HG02571 (cell line): Measurements from ENCODE around the gene RNGTT.

Experiments
- ATAC-seq: cut with Tn5 transposase; IDR thresholded peaks from one replicate; pipeline ENCODE4 v1.9.1; 2021; ENCODE audit warnings: mild to moderate bottlenecking, moderate library complexity; ENCODE audit not compliant: unreplicated experiment

The RNGTT gene

DNA sequence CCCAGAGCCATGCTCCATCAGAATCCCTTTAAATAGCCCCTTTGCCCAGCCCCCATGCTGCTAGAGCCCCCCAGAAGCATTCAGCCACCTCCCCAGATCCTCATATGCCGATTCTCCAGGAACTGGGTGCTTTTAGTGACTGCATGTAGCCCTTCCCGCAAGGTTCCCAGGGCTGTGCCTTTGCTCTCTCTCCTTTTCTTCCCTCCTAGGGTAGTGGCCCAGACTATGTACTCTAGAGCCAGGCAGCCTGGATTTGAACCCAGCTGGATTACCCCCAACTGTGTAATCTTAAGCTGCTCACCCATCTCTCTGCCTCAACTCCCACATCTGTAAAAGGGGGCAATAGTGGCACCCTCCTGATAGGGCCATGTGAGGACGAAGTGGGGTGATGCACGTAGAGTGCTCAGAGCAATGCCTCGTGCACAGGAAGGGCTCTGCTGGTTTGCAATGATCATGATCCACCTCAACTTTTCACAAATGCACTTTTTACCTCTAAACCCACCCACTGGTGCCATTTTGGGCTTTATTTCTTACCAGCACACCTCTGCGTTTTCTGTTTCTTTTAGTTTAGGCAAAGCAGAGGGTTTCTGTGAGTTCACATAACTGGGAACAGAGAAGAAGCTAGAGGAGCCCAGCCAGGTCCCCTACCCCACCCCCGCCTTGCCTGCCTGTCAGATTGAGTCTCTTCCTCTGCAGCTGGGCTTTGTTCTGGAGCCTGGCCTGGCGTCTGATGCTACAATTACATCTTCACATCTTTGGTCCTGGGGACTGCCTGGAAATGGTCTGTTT is 396.5 kb downstream of the RNGTT start:
- peak; percentile 70 for ATAC-seq

DNA sequence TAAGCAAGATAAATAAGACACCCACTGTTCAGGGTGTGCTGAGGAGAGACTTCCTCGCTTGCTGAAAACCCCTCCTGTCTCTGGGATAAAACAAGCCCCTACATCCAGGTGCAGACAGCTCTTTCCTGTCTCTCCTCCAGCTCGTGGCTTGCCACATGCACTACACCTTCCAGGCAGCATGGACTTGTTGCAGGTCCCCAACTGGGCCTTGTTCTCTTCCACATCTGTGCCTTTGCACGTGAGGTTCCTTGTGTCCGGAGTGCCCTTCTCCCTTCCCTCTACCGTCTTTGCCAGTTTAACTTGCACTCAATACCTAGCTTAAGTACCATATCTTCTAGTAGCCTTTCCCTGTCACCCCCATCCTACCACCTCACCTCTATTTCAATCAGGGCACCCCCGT is 397.6 kb downstream of the RNGTT start:
- no peak for ATAC-seq

GRCh38 chr6:88565409-88565811 is 398.0 kb downstream of the RNGTT start:
- no peak for ATAC-seq

DNA sequence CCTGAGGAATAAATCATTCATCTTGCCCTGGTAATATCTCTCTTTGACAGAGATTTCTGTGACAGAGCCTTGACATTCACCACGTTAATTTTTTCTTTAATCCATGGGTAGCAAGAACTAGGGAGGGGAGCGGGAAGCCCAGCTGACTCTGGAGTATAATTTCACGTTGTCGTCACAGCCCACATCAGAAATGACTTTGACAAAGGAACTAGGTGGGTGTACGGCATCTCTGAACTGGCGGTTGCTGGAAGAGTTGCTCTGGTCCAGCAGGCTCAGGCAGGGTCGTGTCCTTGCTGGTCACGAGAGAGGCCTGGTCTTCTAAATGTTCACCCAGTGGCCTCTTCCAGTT is 400.2 kb downstream of the RNGTT start:
- ATAC-seq: no peak

DNA sequence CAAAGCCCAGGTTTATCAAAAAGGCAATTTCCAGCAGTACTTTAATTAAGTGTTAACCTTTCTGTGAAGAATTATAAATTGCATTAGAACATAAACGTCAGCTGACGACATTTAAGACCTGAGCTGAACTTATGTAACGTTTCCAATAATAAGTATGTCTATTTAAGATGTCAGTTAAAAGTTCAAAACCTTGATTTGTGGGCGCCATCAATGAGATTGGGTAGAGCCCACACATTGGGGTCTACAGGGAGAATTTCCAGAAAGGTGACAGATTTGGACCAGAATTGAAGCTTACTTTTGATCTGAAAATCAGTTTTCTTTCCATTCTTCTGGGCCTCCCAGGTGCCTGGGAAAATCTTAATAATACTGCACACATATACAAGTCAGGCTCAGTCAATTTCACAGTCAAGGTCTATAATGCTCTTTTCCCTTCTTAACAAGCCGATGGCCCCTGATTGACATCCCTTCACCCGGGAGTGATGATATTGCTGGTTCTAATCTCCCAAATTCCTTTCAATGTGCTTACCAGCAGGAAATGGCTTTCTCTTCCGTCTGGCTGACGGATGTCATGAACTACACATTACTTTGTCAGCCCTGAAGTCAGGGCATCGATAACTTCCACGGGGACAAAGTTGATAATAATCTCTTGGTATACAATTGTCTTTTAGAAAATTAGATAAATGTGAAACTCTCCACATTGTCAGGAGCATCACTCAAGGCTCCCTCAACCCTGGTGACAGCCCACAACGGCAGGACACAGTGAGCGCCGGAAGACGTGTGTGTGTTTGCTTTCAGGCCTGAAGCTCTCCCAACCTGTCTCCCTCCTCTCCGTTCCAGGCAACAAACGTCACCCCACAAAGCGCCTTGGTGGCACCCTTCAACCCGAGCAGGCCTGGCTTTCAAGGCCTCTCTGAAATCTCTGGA is 400.8 kb downstream of the RNGTT start:
- ATAC-seq: no peak

DNA sequence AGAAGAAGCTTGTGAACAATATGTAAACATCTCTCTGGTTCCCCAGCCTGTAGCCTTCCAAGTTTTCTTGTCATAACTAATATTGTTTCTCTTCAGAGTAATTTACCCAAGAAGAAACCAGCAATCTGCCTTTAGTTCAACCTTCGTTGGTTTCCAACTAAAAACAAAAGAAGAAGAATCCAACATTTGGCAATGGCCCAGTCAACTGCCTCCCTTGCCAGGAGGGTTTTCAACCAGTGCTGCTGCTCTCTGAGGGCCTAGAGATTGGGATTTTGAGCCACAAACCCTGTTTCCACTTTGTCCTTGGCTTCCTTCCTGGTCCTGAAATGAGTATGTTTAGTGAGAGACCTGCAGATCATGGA is 401.5 kb downstream of the RNGTT start:
- no peak for ATAC-seq

- ATAC-seq: no peak
Observed at GRCh38 chr6:88561034-88561953, 402.1 kb downstream of the RNGTT start.
